Iris pigment epithelial cell (primary cell): ENCODE measurements around the gene PCGF3.
"Not testable (repeated sequence)": the region's sequence is repeated elsewhere in the genome, so short reads cannot be mapped to it uniquely, and the experiment has no call there.

Experiments used
- DNase-seq: peaks from one replicate; pipeline ENCODE4 v3.0.0-alpha.2; 2011; ENCODE audit warnings: low read depth

Gene PCGF3

DNA sequence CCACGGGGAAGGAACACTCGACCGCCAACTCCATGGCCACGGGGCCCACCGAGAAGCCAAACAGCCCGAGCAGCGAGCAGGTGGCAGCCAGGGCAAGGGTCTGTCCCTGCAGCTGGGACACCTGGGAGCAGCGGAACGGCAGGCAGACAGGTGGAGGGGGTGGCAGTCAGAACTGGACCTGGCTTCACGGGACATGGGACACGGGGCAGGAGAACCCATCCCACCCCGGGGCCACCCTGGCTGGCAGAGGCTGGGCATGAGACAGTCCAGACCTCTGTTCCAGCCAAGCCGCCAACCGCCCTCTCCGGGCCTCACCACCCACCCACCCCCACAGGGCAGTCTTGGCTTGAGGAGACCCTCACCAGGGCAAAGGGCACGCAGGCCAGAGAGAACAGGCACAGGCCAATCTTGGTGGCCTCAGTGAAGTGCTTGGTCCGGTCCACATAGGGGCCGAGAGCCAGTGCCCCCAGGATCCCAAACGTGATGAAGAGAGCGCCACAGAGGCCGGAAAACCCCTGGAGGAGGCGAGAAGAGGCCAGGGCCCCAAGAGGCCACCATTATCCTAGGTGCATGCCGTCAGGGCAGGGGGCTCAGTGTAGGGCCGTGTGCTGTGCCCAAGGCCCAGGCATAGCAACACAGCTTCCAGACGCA lies 22.3 kb upstream of the PCGF3 start:
- DNase-seq: no peak

DNA sequence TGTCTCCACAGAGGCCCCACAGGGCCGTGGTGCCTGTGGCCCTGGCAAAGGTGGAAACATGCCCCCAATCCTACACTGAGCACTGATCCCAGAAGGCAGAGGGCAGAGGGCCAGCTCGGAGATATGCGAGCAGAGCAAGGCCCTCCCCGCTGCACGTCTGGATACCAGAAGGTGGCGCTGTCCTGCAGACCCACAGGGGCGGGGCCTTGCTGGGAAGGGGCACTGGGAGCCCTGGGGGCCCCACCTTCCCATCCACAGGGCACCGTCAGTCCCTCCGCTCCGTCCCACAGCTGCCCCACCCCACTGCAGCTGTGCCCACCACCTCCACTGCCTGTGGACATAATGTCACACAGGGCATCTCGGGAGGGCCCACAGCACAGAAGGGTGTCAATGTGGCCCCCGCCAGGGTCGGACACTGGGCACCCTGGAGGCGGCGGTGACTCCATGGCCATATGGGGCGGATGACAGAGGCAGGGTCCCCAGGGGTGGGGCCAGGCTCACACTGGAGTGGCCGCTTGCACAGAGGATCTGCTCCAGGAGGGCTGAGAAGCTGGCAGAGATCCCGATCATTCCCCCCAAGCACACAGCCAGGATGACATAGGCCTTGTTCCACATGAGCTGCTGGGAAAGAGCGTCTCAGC lies 21.5 kb upstream of the PCGF3 start:
- DNase-seq: peak; percentile 72

GRCh38 chr4:684623-685327 lies 20.9 kb upstream of the PCGF3 start:
- no peak for DNase-seq

DNA sequence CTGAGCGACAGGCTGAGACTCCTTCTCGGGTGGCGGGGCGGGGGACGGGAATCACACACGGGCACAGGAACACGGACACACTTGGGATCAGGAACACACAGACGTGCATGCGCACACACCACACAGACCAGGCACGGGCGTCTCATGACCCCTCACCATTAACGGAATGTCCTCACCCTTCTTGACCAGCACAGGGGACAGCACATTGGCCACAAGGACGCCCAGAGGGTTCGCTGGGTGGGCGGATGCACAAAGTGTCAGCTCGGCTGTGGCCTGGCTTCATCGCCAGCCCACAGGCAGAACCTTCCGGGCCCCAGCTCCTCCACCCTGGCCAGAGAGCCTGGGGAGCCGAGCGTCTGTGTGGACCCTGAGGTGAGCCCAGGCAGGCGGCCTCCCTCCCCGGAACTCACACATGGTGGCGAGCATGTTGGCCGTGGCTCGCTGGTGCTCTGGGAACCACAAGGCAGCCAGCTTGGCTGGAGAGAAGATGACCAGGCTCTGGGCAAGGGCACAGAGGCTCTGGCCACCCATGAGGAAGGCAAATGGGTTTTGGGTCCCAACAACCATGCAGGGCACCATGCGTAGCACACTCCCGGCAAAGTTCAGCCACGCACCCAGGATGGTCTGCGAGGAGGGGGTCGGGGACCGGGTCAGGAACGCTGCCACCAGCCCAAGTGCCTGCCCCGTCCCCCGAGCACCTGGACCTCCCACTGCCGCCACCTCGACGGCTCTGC lies 19.8 kb upstream of the PCGF3 start:
- DNase-seq: no peak

DNA sequence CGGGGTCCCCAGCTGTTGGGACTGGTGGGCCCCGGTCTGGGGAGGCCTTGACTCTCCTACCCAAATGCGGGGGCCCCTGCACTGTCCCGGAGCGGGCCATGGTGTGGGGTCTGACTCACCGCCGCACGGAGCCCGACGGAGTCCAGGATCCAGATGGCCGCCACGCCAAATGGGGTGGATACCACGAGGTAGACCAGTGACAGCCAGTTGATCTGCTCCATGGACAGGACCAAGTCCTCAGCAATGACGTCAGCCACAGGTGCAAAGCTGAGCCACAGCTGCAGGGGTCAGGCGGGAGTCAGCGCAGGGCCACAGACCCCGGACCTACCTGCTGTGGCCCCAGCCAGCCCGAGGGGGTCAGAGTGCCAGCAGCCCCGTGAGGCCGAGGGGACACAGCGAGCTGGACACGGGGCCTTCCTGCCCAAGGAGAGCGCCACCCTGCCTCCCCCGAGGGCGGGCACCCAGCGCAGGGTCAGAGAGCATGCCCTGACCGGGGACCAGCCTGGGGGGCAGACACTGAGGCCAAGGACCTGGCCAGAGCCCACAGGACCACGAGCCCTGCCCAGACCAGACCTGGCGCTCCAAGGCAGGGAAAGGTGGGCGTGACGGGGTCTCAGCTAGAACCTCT lies 19.1 kb upstream of the PCGF3 start:
- no peak for DNase-seq

DNA sequence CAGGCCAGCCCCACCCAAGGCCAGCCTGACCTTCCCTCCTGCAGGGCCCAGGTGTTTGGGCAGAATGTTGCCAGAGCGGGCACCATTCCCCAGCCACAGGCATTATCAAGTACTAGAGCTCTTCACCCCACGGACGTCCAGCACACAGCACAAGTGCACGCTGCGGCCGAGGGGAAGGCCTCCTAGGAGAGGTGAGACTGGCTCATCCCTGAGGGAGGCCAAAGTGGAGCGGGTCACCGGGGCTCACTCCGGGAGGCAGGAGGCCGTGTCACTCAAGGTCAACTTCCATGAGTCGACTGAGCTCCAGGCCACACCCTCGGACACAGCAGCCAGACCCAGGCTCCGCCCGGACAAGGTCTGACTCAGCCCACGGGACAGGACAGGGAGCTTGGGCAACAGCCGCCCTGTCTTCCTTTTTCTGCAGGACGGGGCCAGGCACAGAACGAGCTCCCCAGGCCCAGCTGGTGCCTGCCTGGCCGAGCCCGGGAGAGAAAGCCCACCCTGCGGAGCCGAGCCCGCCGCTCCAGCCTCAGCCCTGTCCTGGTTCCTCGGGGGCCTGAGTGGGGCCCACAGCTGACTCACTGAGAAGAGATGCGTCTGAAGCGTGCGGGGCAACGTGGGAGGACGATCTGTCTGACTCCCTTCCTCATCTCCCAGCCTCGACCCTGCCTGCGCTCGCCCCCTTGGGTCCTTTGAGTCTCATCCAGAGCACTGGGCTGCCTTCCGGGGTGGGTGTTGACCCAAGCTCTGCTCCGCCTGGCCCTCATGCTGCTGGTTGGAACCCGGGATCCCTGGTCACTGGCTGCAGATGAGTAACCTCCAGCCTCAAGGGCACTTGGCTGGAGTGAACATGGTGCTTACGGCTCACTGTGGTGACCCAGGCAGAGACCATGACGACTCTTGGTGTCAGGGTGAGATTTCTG lies 18.3 kb upstream of the PCGF3 start:
- DNase-seq: peak; percentile 94

DNA sequence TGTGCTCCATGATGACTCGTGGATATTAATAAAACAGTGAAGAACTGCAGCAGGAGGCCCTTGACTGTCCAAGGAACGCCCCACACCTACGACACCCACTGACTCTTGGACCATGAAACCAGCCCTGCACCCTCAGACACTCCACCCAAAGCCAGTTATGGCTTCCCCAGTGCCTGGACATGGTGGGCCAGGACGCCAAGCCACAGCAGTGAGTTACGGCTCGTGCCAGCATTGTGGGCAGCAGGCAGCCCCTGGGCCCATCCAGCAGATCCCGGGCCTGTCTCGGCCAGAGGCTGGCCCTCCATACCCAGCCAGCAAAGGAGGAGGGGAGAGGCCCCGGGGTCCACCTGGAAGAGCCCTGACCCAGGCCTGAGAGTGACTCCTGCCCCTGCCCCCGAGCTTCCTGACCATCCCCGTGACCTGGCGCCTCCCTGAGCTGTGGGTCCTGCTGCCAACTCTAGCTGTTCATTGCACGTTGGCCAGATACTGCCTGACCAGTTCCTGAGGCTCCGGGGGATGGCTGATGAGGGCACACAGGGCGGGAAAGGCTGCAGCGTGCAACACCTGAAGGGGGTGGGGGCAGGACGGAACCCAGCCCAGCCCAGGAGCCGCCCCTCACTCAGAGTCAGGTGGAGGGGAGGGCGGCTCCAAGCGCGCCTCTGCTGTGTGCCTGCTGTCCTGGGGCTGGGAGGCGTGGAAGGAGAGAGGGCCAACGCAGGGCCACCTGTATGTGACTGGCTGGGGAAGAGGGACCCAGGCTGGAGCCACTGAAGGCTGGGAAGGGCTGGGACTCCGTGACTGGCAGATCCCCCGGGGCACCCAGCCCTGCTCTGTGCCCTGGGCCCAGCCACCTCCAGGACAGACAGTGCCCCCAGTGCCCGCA lies 17.4 kb upstream of the PCGF3 start:
- DNase-seq: no peak

GRCh38 chr4:688854-689681 lies 16.6 kb upstream of the PCGF3 start, which contains the start of gene SLC49A3:
Gene SLC49A3 (minus strand): TSS chr4:689151. CDS start chr4:689127, 24 bp downstream.
- DNase-seq: no peak

DNA sequence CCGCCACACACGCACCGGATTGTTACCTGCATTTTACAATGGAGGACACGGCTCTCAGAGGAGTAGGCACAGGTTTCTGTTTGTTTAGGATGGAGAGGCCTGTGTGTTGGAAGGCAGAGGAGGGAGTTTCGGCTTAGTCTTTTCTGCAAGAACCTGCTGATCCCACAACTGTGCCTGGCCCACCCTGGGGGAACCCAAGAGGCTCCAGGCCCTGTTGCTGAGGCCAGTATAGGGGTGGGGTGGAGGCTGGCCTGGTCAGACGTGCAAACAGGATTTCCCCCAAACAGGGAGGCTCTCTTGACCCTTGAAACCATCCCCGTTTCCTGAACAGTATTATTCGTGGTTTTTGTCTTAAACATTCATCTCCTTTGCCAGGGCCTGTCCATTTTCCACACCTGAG lies 15.9 kb upstream of the PCGF3 start:
- DNase-seq: no peak

GRCh38 chr4:692771-693554 lies 12.7 kb upstream of the PCGF3 start:
- no peak for DNase-seq

- DNase-seq: not testable (repeated sequence)
Observed at GRCh38 chr4:694341-694940, 11.2 kb upstream of the PCGF3 start.

GRCh38 chr4:699816-700580 lies 5.6 kb upstream of the PCGF3 start:
- DNase-seq: no peak

DNA sequence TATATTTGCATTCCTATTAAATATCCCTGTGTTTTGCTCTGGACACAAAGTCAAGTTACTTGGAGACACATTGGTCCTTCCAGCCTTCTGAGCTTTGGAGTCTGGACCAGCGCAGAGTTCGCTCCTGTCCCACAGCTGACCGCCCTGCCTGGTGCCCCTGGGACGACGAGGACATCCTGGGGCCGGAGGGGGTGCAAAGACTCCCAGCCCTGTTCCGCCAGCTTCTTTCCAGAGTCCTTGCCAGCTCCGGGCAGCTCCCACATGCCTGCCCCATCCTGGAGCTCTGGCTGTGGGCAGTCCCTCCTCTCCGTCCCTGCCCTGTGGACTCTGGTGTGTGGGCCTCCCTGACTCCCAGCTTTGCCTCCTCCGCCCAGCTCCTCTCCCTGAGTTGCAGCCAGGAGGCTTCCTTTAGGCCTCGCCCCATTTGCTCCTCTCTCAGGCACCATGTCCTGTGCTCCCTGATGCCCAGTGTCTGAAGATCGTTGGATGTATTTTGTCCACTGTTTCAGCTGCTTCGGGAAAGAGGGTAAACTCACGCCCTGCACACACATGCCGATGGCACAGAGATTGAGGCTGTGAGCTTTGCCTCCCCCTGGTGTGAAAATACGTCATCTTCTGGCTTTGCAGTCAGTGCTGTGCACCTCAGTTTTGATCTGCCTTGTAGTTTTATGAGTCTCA lies 4.9 kb upstream of the PCGF3 start:
- no peak for DNase-seq

GRCh38 chr4:702618-703048 lies 3.0 kb upstream of the PCGF3 start:
- DNase-seq: no peak

- DNase-seq: no peak
Observed at GRCh38 chr4:703336-704197, 2.1 kb upstream of the PCGF3 start.
